OCI-LY1 (cell line): ENCODE results near the gene CDH4.

Experiments used
- H2AFZ ChIP-seq: fragments of 200-600 bp; sonication (generic), shearing (Covaris generic); 2 replicates; pipeline ENCODE4 v1.6.0; 2014; ENCODE audit warnings: antibody characterized with exemption, mild to moderate bottlenecking, low read length
- H3F3A ChIP-seq: fragments of 200-600 bp; sonication (generic), shearing (Covaris generic); 2 replicates; pipeline ENCODE4 v1.6.0; 2014; ENCODE audit warnings: mild to moderate bottlenecking, antibody characterized with exemption, low read length, moderate library complexity; ENCODE audit not compliant: insufficient read depth
- H3K27ac ChIP-seq: fragments of 200-600 bp; sonication (generic); 2 replicates; pipeline ENCODE4 v1.5.1; 2014; ENCODE audit warnings: low read length, mixed run types, mild to moderate bottlenecking, low read depth; ENCODE audit not compliant: poor library complexity, severe bottlenecking
- H3K27me3 ChIP-seq: fragments of 200-600 bp; sonication (generic); 2 replicates; pipeline ENCODE4 v1.6.0; 2014; ENCODE audit warnings: antibody characterized with exemption, mild to moderate bottlenecking, low read length, moderate library complexity; ENCODE audit not compliant: insufficient read depth
- H3K36me3 ChIP-seq: fragments of 200-600 bp; sonication (generic); 2 replicates; pipeline ENCODE4 v1.6.1; 2014; ENCODE audit warnings: mild to moderate bottlenecking, antibody characterized with exemption, low read length, moderate library complexity, mixed read lengths; ENCODE audit not compliant: insufficient read depth
- H3K4me1 ChIP-seq: fragments of 200-600 bp; sonication (generic); 2 replicates; pipeline ENCODE4 v1.5.1; 2014; ENCODE audit warnings: mild to moderate bottlenecking, low read length, moderate library complexity; ENCODE audit not compliant: insufficient read depth, severe bottlenecking
- H3K4me2 ChIP-seq: fragments of 200-600 bp; sonication (generic), shearing (Covaris generic); 2 replicates; pipeline ENCODE4 v1.6.1; 2014; ENCODE audit warnings: low read length
- H3K4me3 ChIP-seq: fragments of 200-600 bp; sonication (generic); 2 replicates; pipeline ENCODE4 v1.5.1; 2014; ENCODE audit warnings: low read length, low read depth, mild to moderate bottlenecking, mixed read lengths; ENCODE audit not compliant: poor library complexity, severe bottlenecking
- H3K79me2 ChIP-seq: fragments of 200-600 bp; shearing (Covaris generic); 2 replicates; pipeline ENCODE4 v1.6.1; 2016; ENCODE audit warnings: mixed run types, low read length, mixed read lengths; ENCODE audit not compliant: insufficient read depth
- H3K9ac ChIP-seq: fragments of 200-600 bp; sonication (generic), shearing (Covaris generic); 2 replicates; pipeline ENCODE4 v1.6.1; 2014; ENCODE audit warnings: mild to moderate bottlenecking, low read length, mixed read lengths
- H3K9me2 ChIP-seq: fragments of 200-600 bp; sonication (generic), shearing (Covaris generic); 2 replicates; pipeline ENCODE4 v1.6.1; 2014; ENCODE audit warnings: low read depth, mild to moderate bottlenecking, low read length, mixed read lengths
- H3K9me3 ChIP-seq: fragments of 200-600 bp; shearing (Covaris generic); 2 replicates; pipeline ENCODE4 v1.6.1; 2014; ENCODE audit warnings: low read length, mixed read lengths
- H4K20me1 ChIP-seq: fragments of 200-600 bp; sonication (generic), shearing (Covaris generic); 2 replicates; pipeline ENCODE4 v1.6.0; 2016; ENCODE audit warnings: mild to moderate bottlenecking, low read length; ENCODE audit not compliant: insufficient read depth
- EZH2 ChIP-seq: fragments of 200-600 bp; sonication (generic), shearing (Covaris generic); IDR thresholded peaks from 2 replicates; pipeline ENCODE4 v1.8.0; 2017; ENCODE audit warnings: borderline replicate concordance, mixed run types, mild to moderate bottlenecking, antibody characterized with exemption, low read length, moderate library complexity, mixed read lengths
- TF ChIP-seq, protein P1 (sequence below): fragments of 200-600 bp; sonication (generic), shearing (Covaris generic); IDR thresholded peaks from 2 replicates; pipeline ENCODE4 v1.5.1; 2017; ENCODE audit warnings: mild to moderate bottlenecking, antibody characterized with exemption, low read length, moderate library complexity, mixed read lengths

The CDH4 gene

DNA sequence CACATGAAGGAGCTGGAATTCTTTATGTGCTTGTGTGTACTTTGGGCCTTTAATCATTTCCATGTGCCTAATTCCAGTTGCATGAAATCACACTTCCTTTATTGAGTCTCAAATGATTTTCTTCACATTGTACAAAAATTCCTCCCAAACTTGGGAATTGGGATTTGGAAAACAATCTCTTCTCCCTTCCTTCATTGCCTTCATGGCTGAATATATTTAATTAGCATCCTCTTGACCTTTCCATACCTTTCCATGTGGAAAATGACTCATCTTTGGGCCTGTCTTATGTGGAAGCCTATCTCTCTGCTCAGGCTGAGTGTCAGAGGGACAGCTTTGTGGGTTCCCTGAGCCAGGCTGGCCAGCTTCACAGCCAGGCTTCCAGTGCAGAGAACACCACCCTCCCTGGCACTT, 33.0 kb upstream of the CDH4 start:
- H3K9me2 ChIP-seq, result no peaks in the 10 kb centered on the region
- H3K79me2 ChIP-seq, result no peaks in the 10 kb centered on the region
- H4K20me1 ChIP-seq, result no peaks in the 10 kb centered on the region
- no peak overlapping the region for H3K4me2 ChIP-seq
- H3K4me1 ChIP-seq, result no peaks in the 10 kb centered on the region
- H3K9ac ChIP-seq, result no peak overlapping the region
- TF ChIP-seq, protein P1, sequence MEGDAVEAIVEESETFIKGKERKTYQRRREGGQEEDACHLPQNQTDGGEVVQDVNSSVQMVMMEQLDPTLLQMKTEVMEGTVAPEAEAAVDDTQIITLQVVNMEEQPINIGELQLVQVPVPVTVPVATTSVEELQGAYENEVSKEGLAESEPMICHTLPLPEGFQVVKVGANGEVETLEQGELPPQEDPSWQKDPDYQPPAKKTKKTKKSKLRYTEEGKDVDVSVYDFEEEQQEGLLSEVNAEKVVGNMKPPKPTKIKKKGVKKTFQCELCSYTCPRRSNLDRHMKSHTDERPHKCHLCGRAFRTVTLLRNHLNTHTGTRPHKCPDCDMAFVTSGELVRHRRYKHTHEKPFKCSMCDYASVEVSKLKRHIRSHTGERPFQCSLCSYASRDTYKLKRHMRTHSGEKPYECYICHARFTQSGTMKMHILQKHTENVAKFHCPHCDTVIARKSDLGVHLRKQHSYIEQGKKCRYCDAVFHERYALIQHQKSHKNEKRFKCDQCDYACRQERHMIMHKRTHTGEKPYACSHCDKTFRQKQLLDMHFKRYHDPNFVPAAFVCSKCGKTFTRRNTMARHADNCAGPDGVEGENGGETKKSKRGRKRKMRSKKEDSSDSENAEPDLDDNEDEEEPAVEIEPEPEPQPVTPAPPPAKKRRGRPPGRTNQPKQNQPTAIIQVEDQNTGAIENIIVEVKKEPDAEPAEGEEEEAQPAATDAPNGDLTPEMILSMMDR, result no peak
- no peak for TF ChIP-seq EZH2
- H3K27me3 ChIP-seq, result no peaks in the 10 kb centered on the region
- no peaks in the 10 kb centered on the region for H3F3A ChIP-seq
- H3K9me3 ChIP-seq, result no peaks in the 10 kb centered on the region
- no peak overlapping the region for H3K27ac ChIP-seq
- H3K36me3 ChIP-seq, result no peaks in the 10 kb centered on the region
- no peak overlapping the region for H2AFZ ChIP-seq
- no peak overlapping the region for H3K4me3 ChIP-seq

DNA sequence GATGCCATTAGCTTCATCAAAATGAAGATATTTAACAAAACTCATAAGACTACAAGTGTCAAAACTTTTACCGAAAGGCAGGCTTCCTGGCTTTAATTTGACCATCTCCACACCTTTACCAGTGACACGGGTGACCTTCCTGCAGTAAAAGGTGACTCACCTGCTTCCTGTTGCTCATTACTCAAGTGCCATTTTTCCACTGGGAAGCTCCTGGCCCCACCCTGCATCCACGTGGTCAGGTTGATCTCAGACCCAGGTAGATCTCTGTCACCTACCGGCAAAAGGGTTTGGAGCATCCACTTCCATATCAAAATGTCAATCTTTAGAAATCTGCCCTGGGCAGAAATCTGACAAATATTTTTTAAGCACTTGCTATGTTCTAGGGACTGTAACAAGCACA, 31.9 kb upstream of the CDH4 start:
- no peak overlapping the region for H3K9ac ChIP-seq
- H3K9me3 ChIP-seq, result no peaks in the 10 kb centered on the region
- H4K20me1 ChIP-seq, result no peaks in the 10 kb centered on the region
- H3F3A ChIP-seq, result no peaks in the 10 kb centered on the region
- H3K4me1 ChIP-seq, result no peaks in the 10 kb centered on the region
- no peaks in the 10 kb centered on the region for H3K36me3 ChIP-seq
- no peaks in the 10 kb centered on the region for H3K79me2 ChIP-seq
- H3K27me3 ChIP-seq, result no peaks in the 10 kb centered on the region
- no peaks in the 10 kb centered on the region for H3K9me2 ChIP-seq
- no peak overlapping the region for H3K4me2 ChIP-seq
- no peak overlapping the region for H2AFZ ChIP-seq
- no peak overlapping the region for H3K27ac ChIP-seq
- TF ChIP-seq, protein P1, result no peak
- no peak for TF ChIP-seq EZH2
- H3K4me3 ChIP-seq, result no peak overlapping the region

DNA sequence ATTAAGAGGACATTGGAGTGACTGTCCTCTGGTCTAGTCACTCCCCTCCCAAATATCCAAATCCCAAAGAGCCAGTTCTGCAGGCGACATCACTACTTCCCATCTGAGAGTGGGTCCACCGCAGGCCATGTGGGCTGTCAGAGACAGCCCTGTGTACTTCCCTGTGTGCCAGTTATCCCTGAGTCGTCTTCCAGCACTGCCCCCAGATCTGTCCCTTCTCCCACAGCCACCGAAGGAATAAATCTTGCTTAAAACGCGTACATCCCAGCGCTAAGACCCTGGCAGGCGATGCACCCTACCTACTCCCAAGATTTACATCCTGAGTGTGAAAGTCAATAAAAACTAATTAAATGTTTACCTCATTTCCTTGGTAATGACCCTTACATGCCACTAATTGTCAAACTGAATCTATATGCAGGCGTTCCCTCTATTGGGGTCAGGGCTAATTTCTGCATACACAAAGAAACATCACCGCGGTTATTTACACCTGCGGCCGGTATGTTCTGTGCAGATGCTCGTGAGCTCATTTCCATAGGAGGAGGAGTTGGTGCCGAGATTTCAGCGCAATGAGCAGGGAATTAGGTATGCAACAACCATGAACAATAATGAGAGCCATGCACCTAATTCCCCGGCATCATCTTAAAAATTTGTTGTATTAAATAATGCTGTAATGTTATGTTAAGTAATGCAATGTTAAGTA, 31.3 kb upstream of the CDH4 start:
- no peaks in the 10 kb centered on the region for H3F3A ChIP-seq
- no peaks in the 10 kb centered on the region for H3K79me2 ChIP-seq
- H2AFZ ChIP-seq, result no peak overlapping the region
- no peaks in the 10 kb centered on the region for H4K20me1 ChIP-seq
- no peak overlapping the region for H3K27ac ChIP-seq
- no peak for TF ChIP-seq EZH2
- TF ChIP-seq, protein P1, result no peak
- no peaks in the 10 kb centered on the region for H3K27me3 ChIP-seq
- no peaks in the 10 kb centered on the region for H3K4me1 ChIP-seq
- H3K9me3 ChIP-seq, result no peaks in the 10 kb centered on the region
- no peaks in the 10 kb centered on the region for H3K36me3 ChIP-seq
- H3K4me3 ChIP-seq, result no peak overlapping the region
- H3K9ac ChIP-seq, result no peak overlapping the region
- no peak overlapping the region for H3K4me2 ChIP-seq
- no peaks in the 10 kb centered on the region for H3K9me2 ChIP-seq
